ENCODE results near the gene THUMPD3. TPM values are rescaled to one million over a fixed set of nuclear protein-coding genes. Genes with fewer than 3 reads are reported as not detected.

THUMPD3 gene
- total RNA-seq, 1 donor from 2014 or later: 25.5 TPM

- Histone ChIP-seq H3K27ac (no peak overlapping the region), H3K9me3 (no peaks in the 10 kb centered on the region), H3K4me3 (no peak overlapping the region), H3K36me3 (peaks cover 3 to 68% of the 10 kb centered on the region in 2 donors), H3K27me3 (no peaks in the 10 kb centered on the region), H3K4me1 (peaks cover 23% of the 10 kb centered on the region)
- intact Hi-C loops (cut with DNase I): no loop called here
- no peak for TF ChIP-seq POLR2A (IDR thresholded peaks at IDR 0.05)
- TF ChIP-seq, protein P1, sequence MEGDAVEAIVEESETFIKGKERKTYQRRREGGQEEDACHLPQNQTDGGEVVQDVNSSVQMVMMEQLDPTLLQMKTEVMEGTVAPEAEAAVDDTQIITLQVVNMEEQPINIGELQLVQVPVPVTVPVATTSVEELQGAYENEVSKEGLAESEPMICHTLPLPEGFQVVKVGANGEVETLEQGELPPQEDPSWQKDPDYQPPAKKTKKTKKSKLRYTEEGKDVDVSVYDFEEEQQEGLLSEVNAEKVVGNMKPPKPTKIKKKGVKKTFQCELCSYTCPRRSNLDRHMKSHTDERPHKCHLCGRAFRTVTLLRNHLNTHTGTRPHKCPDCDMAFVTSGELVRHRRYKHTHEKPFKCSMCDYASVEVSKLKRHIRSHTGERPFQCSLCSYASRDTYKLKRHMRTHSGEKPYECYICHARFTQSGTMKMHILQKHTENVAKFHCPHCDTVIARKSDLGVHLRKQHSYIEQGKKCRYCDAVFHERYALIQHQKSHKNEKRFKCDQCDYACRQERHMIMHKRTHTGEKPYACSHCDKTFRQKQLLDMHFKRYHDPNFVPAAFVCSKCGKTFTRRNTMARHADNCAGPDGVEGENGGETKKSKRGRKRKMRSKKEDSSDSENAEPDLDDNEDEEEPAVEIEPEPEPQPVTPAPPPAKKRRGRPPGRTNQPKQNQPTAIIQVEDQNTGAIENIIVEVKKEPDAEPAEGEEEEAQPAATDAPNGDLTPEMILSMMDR (IDR thresholded peaks at IDR 0.05): no peak
- no peak for TF ChIP-seq POLR2AphosphoS5 (IDR thresholded peaks at IDR 0.05; ENCODE audit: insufficient read depth in 1 of 2, low read depth in 1 of 2)
- DNase-seq (ENCODE audit: extremely low spot score in 2 of 2): no peak
Observed at GRCh38 chr3:9388562-9389272, 25.9 kb downstream of the THUMPD3 start.

DNA sequence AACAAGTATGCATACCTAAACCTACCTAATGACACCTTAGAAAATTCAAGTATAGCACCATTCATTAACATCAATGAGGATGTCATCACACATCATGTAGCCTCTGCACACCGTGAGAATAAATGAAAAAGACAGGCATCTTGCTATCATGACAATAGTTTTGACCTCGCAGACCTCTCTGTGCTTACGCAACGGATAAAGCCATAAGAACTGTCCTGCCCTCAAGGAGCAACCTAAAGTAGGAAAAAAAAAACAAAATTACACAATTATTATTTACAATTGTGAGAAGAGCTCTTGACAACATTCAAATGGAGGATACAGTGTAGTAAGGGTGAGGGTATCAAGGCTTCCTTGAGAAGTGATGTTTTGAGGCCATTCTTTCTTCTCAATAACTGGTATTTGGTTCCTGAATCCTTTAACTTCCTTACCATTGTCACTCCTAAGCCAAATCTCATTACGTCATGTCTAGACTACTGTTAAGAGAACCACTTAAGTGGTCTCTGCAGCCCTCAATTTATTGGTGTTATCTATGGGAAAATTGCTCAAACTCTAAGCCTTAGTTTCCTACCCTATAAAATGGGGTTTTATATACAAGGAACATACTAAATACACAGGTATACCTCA, 27.5 kb downstream of the THUMPD3 start:
- Histone ChIP-seq H3K27ac (no peak overlapping the region), H3K4me1 (peaks cover 39% of the 10 kb centered on the region), H3K9me3 (no peaks in the 10 kb centered on the region), H3K4me3 (no peak overlapping the region), H3K36me3 (peaks cover 3 to 53% of the 10 kb centered on the region in 2 donors), H3K27me3 (no peaks in the 10 kb centered on the region)
- TF ChIP-seq POLR2A (IDR thresholded peaks at IDR 0.05): no peak
- TF ChIP-seq, protein P1 (IDR thresholded peaks at IDR 0.05): no peak
- TF ChIP-seq POLR2AphosphoS5 (IDR thresholded peaks at IDR 0.05; ENCODE audit: insufficient read depth in 1 of 2, low read depth in 1 of 2): no peak
- DNase-seq (ENCODE audit: extremely low spot score in 2 of 2): no peak
- intact Hi-C loops (cut with DNase I): no loop called here

GRCh38 chr3:9392041-9392440, 29.2 kb downstream of the THUMPD3 start:
- no peak overlapping the region for H3K27ac ChIP-seq
- intact Hi-C loops (cut with DNase I): no loop called here
- no peak for DNase-seq (ENCODE audit: extremely low spot score in 2 of 2)

DNA sequence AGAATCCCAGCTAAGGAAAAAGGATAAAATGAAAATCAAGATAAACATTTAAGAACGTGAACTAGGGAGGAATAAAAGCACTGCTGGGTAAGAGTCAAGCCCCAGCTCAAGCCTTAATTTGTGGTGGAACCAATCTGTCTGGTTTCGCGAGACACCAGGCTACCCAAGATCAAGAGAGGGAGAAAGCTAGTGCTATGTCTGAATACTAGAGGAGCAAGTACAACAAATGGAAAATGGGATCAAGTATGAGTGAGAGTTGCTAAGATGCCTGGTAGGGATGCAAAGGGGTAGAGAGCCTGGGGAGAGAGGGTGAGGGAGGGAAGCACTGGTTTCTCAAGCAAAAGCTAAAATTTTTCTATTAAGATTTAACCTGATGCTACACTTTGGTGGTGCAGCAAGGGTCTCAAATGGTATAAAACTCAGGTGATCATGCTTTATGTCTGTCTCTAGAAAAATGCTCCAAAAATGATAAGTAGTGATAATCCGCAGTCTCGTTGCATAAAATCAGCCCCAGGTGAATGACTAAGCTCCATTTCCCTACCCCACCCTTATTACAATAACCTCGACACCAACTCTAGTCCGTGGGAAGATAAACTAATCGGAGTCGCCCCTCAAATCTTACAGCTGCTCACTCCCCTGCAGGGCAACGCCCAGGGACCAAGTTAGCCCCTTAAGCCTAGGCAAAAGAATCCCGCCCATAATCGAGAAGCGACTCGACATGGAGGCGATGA, 32.9 kb downstream of the THUMPD3 start:
- H3K9me3 ChIP-seq: no peaks in the 10 kb centered on the region
- no peak for DNase-seq (ENCODE audit: extremely low spot score in 2 of 2)
- H3K27ac ChIP-seq: peak overlapping the region; percentile 99
- no peaks in the 10 kb centered on the region for H3K27me3 ChIP-seq
- peak overlapping the region; percentile 95 to 99 for H3K4me3 ChIP-seq
- H3K4me1 ChIP-seq: peaks cover 67% of the 10 kb centered on the region
- TF ChIP-seq, protein P1 (IDR thresholded peaks at IDR 0.05): no peak
- TF ChIP-seq POLR2A (IDR thresholded peaks at IDR 0.05) (no peak), POLR2AphosphoS5 (IDR thresholded peaks at IDR 0.05; ENCODE audit: insufficient read depth in 1 of 2, low read depth in 1 of 2) (no peak)
- intact Hi-C loops (cut with DNase I): no loop called here
- H3K36me3 ChIP-seq: peaks cover 0 to 4% of the 10 kb centered on the region in 2 donors

More at GRCh38 chr3:9392041-9392440, 29.2 kb downstream of the THUMPD3 start:
- H3K4me3 ChIP-seq: no peak overlapping the region
- H3K4me1 ChIP-seq: peaks cover 44% of the 10 kb centered on the region
- H3K36me3 ChIP-seq: peaks cover 3 to 41% of the 10 kb centered on the region in 2 donors
- TF ChIP-seq, protein P1 (IDR thresholded peaks at IDR 0.05): no peak
- TF ChIP-seq POLR2A (IDR thresholded peaks at IDR 0.05) (no peak), POLR2AphosphoS5 (IDR thresholded peaks at IDR 0.05; ENCODE audit: insufficient read depth in 1 of 2, low read depth in 1 of 2) (no peak)
- no peaks in the 10 kb centered on the region for H3K27me3 ChIP-seq
- no peaks in the 10 kb centered on the region for H3K9me3 ChIP-seq

Measured in vagina (tissue), 2 donors.